HG03064 (cell line): Measurements from ENCODE around the gene PML.
"Not testable (repeated sequence)": the region's sequence is repeated elsewhere in the genome, so short reads cannot be mapped to it uniquely, and the experiment has no call there.

ENCODE experiments used
- ATAC-seq: cut with Tn5 transposase; IDR thresholded peaks from one replicate; pipeline ENCODE4 v1.9.1; 2021; ENCODE audit warnings: low read depth; ENCODE audit not compliant: unreplicated experiment

Gene PML

DNA sequence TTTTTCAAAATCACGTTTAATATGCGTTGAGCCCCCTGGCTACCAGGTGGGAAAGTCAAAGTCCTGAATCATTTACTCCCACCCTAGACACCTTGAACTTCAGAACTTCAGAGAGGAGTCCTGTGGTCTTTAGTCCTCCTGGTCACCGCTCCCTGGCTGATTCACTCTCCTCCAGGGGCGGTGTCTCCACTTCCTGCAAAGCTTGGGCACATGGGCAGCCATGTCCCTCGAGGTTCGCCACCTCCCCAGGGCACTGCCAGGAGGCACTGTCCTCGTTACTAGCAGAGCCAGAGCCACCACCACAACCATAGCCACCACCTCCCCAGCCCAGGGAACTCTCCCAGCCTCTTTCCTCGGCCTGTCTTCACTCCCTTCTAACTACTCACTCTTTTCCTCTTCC lies 37.2 kb upstream of the PML start:
- ATAC-seq = no peak

DNA sequence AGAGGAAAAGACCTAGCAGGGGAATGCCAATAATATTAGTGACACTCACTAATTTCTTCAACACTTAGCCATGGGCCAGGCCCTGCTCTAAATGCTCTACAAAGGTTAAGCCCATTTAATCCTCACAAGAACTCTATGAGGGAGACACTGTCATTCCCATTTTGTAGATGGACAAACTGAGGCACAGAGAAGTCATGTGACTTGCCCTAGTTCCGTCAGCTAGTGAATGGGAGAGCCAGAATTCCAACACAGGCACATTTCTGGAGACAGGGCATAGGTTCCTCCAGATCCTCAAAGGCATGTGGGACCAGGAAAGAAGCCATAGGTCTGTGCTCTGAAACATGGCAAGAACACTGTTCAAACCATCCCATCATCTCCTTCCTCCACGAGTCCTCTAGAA lies 36.7 kb upstream of the PML start:
- ATAC-seq = no peak

- no peak for ATAC-seq
These were observed 35.4 kb upstream of the PML start for GRCh38 chr15:73959012-73959581.

DNA sequence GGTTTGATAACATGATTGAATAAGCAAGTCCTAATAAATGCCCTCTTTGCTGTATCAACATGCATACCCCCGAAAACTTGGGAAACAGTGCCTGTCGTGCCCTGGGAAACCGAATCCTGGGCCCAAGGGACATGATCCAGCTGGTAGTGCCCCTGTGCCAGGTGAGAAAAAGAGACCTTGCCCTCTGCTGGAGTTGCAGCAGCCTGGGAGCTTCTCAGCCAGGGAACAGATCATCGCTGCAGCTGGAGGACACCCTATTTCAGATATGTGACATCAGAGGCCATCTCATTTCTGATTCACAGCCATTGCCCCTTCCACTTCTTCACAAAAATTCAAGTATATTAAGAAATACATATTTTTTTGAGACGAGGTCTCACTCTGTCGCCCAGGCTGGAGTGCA lies 34.7 kb upstream of the PML start:
- no peak for ATAC-seq

GRCh38 chr15:73960472-73961070 lies 33.9 kb upstream of the PML start:
- not testable (repeated sequence) for ATAC-seq

DNA sequence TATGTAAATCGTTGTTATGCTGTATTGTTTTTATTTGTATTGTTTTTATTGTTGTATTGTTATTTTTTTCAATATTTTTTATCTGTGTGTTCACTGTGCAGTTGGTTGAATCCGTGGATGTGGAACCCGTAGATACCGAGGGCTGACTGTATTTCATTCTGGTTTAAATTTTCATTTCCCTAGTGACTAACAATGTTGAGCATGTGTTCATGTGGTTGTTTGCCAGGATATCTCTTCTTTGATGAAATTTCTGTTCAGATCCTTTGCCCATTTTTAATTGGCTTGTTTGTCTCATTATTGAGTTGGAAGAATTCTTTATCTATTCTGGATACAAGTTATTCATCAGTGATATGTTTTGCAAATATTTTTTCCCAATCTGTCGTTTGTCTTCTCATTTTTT lies 32.1 kb upstream of the PML start:
- ATAC-seq = no peak

DNA sequence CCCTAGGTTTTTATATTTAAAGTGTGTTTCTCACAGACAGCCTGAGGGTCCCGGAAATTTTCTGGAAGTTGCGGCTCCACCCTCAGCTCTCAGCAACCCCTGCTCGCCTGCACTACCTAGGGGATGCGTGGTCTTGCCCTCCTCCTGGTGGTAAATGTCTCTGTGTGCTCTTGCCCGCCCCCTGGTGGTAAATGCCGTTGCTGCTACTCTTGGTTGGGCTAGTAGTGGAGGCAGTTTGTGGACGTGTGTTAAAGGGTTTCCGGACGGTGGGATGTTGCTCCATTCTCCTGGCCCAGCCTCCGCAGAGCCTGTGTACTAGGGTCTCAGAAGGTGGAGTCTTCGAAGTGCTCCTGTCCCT lies 29.8 kb upstream of the PML start:
- no peak for ATAC-seq

- ATAC-seq = no peak
These were observed 29.3 kb upstream of the PML start for GRCh38 chr15:73965094-73965757.

- ATAC-seq = no peak
These were observed 28.8 kb upstream of the PML start for GRCh38 chr15:73965758-73966113.

DNA sequence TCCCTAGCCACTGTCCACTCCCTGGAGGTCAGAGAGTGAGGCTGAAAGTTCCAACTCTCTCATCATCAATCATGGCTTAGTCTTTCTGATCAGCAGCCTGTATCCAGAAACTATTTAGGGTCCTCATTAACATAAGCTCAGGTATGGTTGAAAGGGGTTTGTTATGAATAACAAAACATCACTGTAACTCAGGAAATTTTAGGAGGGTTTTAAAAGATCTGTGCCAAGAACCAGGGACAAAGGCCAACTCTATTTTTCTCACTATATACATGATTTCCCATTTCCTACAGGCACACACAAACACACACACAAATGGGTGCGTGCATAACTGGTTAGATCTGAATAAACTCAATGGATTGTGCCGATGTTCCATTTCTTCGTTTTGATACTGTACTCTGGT lies 26.1 kb upstream of the PML start:
- ATAC-seq = no peak

- no peak for ATAC-seq
These were observed 25.3 kb upstream of the PML start for GRCh38 chr15:73969151-73969759.

- ATAC-seq = no peak
These were observed 21.4 kb upstream of the PML start for GRCh38 chr15:73972984-73973682.

- ATAC-seq = not testable (repeated sequence)
These were observed 20.8 kb upstream of the PML start for GRCh38 chr15:73973683-73974200.

DNA sequence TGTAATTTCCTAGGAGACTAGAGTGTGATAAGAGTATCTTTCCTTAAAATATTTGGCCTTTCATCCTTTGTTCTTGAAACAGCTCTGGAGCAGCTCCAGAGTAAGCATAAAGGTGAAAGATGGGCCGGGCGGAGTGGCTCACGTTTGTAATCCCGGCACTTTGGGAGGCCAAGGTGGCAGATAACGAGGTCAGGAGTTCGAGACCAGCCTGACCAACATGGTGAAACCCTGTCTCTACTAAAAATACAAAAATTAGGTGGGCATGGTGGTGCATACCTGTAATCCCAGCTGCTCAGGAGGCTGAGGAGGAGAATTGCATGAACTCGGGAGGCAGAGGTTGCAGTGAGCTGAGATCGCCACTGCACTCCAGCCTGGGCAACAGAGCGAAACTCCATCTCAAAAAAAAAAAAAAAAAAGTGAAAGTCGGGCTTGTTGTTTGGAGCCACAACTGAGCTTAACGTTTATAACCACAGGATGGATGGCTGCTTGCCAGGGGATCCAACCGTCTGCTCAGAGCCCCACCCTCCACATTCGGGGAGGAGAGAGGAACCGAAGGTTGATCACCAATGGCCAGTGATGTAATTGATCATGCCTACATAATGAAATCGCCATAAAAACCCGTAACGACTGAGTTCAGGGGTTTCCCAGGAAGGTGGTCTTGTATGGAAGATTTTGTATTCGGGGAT lies 18.9 kb upstream of the PML start:
- not testable (repeated sequence) for ATAC-seq

- ATAC-seq = no peak
These were observed 15.6 kb upstream of the PML start for GRCh38 chr15:73978896-73979295.

DNA sequence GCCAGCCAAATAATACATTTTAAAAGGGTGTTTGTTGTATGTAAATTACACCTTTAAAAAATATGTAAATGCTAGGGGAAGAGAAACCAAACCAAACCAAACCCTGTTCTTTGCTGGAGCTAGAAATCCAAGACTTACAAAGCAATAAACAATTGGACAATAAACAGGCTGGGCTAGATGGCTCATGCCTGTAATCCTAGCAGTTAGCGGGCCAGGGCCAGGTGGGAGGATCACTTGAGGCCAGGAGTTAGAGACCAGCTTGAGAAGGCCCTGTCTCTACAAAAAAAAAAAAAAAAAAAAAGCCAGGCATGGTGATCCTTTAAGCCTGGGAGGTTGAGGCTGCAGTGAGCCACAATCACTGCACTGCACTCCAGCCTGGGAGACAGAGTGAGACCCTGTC lies 14.9 kb upstream of the PML start:
- ATAC-seq = no peak

DNA sequence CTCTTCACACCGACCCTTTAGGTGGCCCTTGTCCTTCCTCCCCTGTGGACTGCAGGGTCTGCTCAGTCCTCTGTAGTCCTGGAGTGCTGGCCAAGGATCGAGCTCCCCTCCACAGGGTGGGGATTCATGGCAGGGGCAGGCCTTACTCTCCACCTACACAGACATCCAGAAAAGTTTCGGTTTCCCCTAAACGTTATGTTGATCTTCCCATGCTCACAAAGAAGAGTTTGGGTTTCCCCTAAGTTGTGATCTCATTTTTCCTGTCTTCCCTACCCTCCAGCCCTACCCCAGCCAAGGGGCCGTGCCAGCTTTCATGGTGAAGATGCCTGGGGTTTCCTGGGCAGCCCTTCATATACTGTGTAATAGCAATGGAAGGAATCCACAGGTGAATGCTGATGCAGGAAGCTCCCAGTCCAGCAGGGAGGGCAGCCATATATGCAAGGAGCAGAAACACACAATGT lies 12.7 kb upstream of the PML start:
- no peak for ATAC-seq

DNA sequence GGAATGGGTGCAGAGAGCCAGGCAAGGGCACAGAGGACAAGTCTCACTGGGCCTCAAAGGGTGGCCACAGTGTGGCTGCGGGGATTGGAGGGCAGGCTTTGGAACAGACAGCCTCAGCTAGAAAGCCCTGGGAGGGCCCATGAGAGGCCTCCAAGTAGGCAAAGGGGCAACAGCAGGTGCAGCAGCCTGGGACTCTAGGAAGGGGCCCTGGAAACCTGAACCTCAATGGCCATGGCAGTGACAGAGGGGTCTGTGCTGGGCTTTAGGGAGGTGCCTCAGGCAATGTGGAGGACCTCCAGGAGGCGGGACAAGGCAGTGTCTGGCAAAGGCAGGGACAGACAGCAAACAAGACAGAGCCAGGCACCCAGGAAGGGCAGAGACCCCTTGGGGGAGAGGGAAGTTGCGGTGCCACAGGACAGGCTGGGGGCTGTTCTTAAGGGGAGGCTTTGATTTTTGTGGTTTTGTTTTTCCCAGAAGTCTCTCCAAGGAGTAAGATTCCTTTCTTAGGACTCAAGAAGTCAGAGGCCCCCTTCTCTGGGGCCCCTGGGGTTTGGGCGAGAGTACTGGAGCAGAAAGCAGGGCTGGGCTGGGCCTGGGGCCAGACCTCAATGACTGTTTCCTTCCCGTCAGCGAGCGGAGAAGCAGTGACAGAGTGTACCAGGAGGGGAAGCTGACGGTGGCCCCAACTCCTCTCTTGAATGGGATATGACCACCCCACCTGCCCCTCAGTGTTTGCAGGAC lies 12.1 kb upstream of the PML start:
- no peak for ATAC-seq

DNA sequence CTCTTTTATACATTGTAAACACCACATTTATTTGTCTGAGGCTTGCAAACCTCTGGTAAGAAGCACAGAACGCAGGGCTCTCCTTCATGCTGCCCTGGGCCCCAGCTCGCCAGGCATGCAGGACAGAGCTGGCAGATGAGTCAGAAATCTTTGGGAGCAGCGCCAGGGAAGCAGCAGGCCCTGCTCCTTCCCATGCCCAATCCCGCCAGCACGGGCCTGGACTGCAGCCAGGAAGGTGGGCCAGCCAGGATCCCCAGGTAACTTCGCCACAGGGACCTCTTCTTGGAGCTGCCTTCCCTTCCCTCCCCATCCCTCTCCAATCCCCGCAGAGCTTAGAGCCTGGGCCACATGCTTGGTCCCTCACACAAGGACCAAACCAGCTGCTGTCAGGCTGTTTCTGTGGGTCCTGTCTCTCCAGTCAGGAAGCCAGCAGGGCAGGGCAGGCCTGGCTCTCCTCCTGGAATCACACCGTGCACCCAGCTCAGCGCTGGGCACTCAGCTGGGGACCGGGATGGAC lies 11.2 kb upstream of the PML start:
- ATAC-seq = no peak

DNA sequence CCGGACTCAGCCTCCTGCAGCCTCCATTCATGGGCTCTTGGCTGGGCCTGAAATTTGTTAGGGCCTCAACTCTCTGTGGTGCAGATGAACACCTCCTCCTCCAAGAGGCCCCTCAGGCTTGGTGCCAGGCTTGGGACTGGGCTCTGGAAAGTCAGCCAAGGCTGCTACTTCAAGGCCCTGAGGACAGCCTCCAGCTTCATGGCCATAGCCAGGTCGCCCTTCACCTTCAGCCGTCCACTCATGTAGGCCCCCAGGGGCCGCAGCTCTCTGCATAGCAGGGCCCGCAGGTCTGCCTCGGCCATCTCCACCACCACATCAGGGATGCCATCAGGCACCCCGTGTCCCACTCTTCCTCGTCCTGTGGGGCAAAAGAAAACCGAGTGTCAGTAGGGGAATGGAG lies 10.7 kb upstream of the PML start:
- ATAC-seq = no peak
